ENCODE results near the gene TRIM37.

Gene TRIM37

GRCh38 chr17:59145571-59146096 lies 39.0 kb upstream of the TRIM37 start:
- TF ChIP-seq RAD21 (IDR thresholded peaks at IDR 0.05; ENCODE audit: low read depth) (no peak), MAX (IDR thresholded peaks at IDR 0.05) (no peak), CREB1 (IDR thresholded peaks at IDR 0.05; ENCODE audit: low read depth) (no peak), YY1 (IDR thresholded peaks at IDR 0.05; ENCODE audit: low read depth) (no peak), TCF12 (IDR thresholded peaks at IDR 0.05; ENCODE audit: low read depth) (no peak), REST (IDR thresholded peaks at IDR 0.05; ENCODE audit: low read depth) (no peak), ZBTB7A (IDR thresholded peaks at IDR 0.05; ENCODE audit: low read depth) (no peak), TAF1 (IDR thresholded peaks at IDR 0.05; ENCODE audit: low read depth) (no peak), EP300 (IDR thresholded peaks at IDR 0.05; ENCODE audit: borderline replicate concordance) (no peak), FOXM1 (IDR thresholded peaks at IDR 0.05; ENCODE audit: borderline replicate concordance, low read depth) (no peak), TEAD4 (IDR thresholded peaks at IDR 0.05) (no peak), NFIC (IDR thresholded peaks at IDR 0.05) (no peak), EGR1 (IDR thresholded peaks at IDR 0.05) (no peak)

GRCh38 chr17:59141860-59142259 lies 35.2 kb upstream of the TRIM37 start:
- no peak for TF ChIP-seq EGR1 (IDR thresholded peaks at IDR 0.05)
- no peak for TF ChIP-seq REST (IDR thresholded peaks at IDR 0.05; ENCODE audit: low read depth)
- no peak for TF ChIP-seq CEBPB (IDR thresholded peaks at IDR 0.05)
- TF ChIP-seq TCF12 (IDR thresholded peaks at IDR 0.05; ENCODE audit: low read depth): no peak
- TF ChIP-seq MAX (IDR thresholded peaks at IDR 0.05): no peak
- no peak for TF ChIP-seq FOXM1 (IDR thresholded peaks at IDR 0.05; ENCODE audit: borderline replicate concordance, low read depth)
- no peak for TF ChIP-seq TAF1 (IDR thresholded peaks at IDR 0.05; ENCODE audit: low read depth)
- no peak for TF ChIP-seq NFIC (IDR thresholded peaks at IDR 0.05)
- TF ChIP-seq CREB1 (IDR thresholded peaks at IDR 0.05; ENCODE audit: low read depth): no peak

- no peak for TF ChIP-seq USF1 (IDR thresholded peaks at IDR 0.05)
- TF ChIP-seq EGR1 (IDR thresholded peaks at IDR 0.05): no peak
- TF ChIP-seq TEAD4 (IDR thresholded peaks at IDR 0.05): no peak
- TF ChIP-seq ZBTB7A (IDR thresholded peaks at IDR 0.05; ENCODE audit: low read depth): no peak
- no peak for TF ChIP-seq CREB1 (IDR thresholded peaks at IDR 0.05; ENCODE audit: low read depth)
- no peak for TF ChIP-seq TAF1 (IDR thresholded peaks at IDR 0.05; ENCODE audit: low read depth)
- TF ChIP-seq NFIC (IDR thresholded peaks at IDR 0.05): no peak
- no peak for TF ChIP-seq RAD21 (IDR thresholded peaks at IDR 0.05; ENCODE audit: low read depth)
- TF ChIP-seq EP300 (IDR thresholded peaks at IDR 0.05; ENCODE audit: borderline replicate concordance): no peak
- no peak for TF ChIP-seq MAX (IDR thresholded peaks at IDR 0.05)
- TF ChIP-seq REST (IDR thresholded peaks at IDR 0.05; ENCODE audit: low read depth): no peak
- TF ChIP-seq FOXM1 (IDR thresholded peaks at IDR 0.05; ENCODE audit: borderline replicate concordance, low read depth): no peak
- TF ChIP-seq YY1 (IDR thresholded peaks at IDR 0.05; ENCODE audit: low read depth): no peak
- no peak for TF ChIP-seq CEBPB (IDR thresholded peaks at IDR 0.05)
Observed at GRCh38 chr17:59139939-59140338, 33.3 kb upstream of the TRIM37 start.

GRCh38 chr17:59131131-59131530 lies 24.5 kb upstream of the TRIM37 start:
- TF ChIP-seq FOXM1 (IDR thresholded peaks at IDR 0.05; ENCODE audit: borderline replicate concordance, low read depth): no peak
- TF ChIP-seq TEAD4 (IDR thresholded peaks at IDR 0.05): no peak
- TF ChIP-seq REST (IDR thresholded peaks at IDR 0.05; ENCODE audit: low read depth): no peak

Measured in Ishikawa (cell line).